Measurements from ENCODE around the gene CLSTN2.

DNA sequence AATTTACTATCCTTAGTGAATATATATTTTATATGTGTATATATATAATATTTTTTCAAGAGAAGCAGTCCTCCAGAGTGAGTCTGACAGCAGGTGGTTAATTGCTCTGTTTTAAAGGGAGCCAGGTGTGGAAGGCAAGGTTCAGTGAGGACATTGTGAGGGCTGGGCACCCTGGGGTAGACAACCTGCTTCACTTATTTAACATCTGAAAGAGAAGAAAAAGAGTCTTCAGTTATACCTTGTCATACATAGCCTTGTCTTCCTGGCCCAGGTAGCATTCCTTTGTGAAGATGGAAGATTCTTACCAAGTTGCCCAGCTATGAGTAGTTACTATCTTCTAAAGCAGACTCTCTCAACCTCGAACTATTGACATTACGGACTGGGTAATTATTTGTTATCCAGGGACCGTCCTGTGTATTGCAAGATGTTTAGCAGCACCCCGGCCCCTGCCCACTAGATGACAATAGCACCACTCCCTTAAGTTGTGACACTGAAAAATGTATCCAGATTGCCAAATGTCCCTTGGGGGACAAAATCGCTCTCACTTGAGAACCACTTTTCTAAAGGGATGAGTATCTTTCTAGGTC is 406.9 kb downstream of the CLSTN2 start:
- TF ChIP-seq EP300 (IDR thresholded peaks at IDR 0.05), result no peak
- no peak for TF ChIP-seq POLR2AphosphoS5 (IDR thresholded peaks at IDR 0.05)
- TF ChIP-seq, protein P1, sequence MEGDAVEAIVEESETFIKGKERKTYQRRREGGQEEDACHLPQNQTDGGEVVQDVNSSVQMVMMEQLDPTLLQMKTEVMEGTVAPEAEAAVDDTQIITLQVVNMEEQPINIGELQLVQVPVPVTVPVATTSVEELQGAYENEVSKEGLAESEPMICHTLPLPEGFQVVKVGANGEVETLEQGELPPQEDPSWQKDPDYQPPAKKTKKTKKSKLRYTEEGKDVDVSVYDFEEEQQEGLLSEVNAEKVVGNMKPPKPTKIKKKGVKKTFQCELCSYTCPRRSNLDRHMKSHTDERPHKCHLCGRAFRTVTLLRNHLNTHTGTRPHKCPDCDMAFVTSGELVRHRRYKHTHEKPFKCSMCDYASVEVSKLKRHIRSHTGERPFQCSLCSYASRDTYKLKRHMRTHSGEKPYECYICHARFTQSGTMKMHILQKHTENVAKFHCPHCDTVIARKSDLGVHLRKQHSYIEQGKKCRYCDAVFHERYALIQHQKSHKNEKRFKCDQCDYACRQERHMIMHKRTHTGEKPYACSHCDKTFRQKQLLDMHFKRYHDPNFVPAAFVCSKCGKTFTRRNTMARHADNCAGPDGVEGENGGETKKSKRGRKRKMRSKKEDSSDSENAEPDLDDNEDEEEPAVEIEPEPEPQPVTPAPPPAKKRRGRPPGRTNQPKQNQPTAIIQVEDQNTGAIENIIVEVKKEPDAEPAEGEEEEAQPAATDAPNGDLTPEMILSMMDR (IDR thresholded peaks at IDR 0.05), result no peak

Measured in esophagus muscularis mucosa (tissue), 4 donors.